Nephron (organoid): ENCODE data around the gene CBR3.
"Not testable (repeated sequence)": the region's sequence is repeated elsewhere in the genome, so short reads cannot be mapped to it uniquely, and the experiment has no call there.

ENCODE experiments used
- H3K27ac Mint-ChIP-seq, 3 experiments: 2 replicates each; pipeline ENCODE4 v1.8.0; 2020; ENCODE audit warnings: mixed read lengths in 3 of 3, mild to moderate bottlenecking in 2 of 3, moderate library complexity in 1 of 3
- H3K27me3 Mint-ChIP-seq: 2 replicates; pipeline ENCODE4 v1.8.0; 2021; ENCODE audit warnings: low read depth, mild to moderate bottlenecking, moderate library complexity, mixed read lengths
- H3K36me3 Mint-ChIP-seq: 2 replicates; pipeline ENCODE4 v1.8.0; 2020; ENCODE audit warnings: low read depth, mixed read lengths
- H3K4me1 Mint-ChIP-seq: 2 replicates; pipeline ENCODE4 v1.8.0; 2020; ENCODE audit warnings: mixed read lengths
- H3K4me3 Mint-ChIP-seq, 3 experiments: 2 replicates each; pipeline ENCODE4 v1.8.0; 2020; ENCODE audit warnings: mild to moderate bottlenecking in 3 of 3, mixed read lengths in 3 of 3, moderate library complexity in 2 of 3
- H3K9me3 Mint-ChIP-seq: 2 replicates; pipeline ENCODE4 v1.8.0; 2020; ENCODE audit warnings: mixed read lengths
- CTCF ChIP-seq, 3 experiments: fragments of 200-600 bp; sonication (generic); IDR thresholded peaks; one replicate each; pipeline ENCODE4 v1.5.0; 2021; ENCODE audit warnings: antibody characterized with exemption in 3 of 3; ENCODE audit not compliant: unreplicated experiment in 3 of 3

The CBR3 gene

GRCh38 chr21:36127977-36128376 lies 6.9 kb upstream of the CBR3 start:
- Mint-ChIP-seq H3K27me3 (peaks cover 43% of the 10 kb centered on the region), H3K9me3 (no peaks in the 10 kb centered on the region), H3K36me3 (no peaks in the 10 kb centered on the region), H3K4me1 (peaks cover 9% of the 10 kb centered on the region), H3K27ac (no peak overlapping the region), H3K4me3 (peak overlapping the region in 2 of 3 experiments; percentile 9 to 17)
- TF ChIP-seq CTCF (IDR thresholded peaks at IDR 0.05; ENCODE audit: unreplicated experiment in 3 of 3), result no peak

- Mint-ChIP-seq H3K4me1 (peaks cover 12% of the 10 kb centered on the region), H3K9me3 (no peaks in the 10 kb centered on the region), H3K27ac (no peak overlapping the region), H3K36me3 (no peaks in the 10 kb centered on the region), H3K4me3 (peak overlapping the region; percentile 62 to 72 (median 68)), H3K27me3 (peaks cover 53% of the 10 kb centered on the region)
- TF ChIP-seq CTCF (IDR thresholded peaks at IDR 0.05; ENCODE audit: unreplicated experiment in 3 of 3), result no peak
Observed at GRCh38 chr21:36129219-36129618, 5.7 kb upstream of the CBR3 start.

GRCh38 chr21:36130414-36130762 lies 4.5 kb upstream of the CBR3 start:
- not testable (repeated sequence) for H3K9me3 Mint-ChIP-seq, H3K27ac Mint-ChIP-seq, H3K36me3 Mint-ChIP-seq
- peaks cover 17% of the 10 kb centered on the region for H3K4me1 Mint-ChIP-seq
- H3K4me3 Mint-ChIP-seq, result peak overlapping the region; percentile 88 to 89 (median 88)
- H3K27me3 Mint-ChIP-seq, result peaks cover 62% of the 10 kb centered on the region

GRCh38 chr21:36130839-36131238 lies 4.0 kb upstream of the CBR3 start:
- Mint-ChIP-seq H3K4me1 (peaks cover 15% of the 10 kb centered on the region), H3K4me3 (peak overlapping the region; percentile 88 to 89 (median 88)), H3K27me3 (peaks cover 62% of the 10 kb centered on the region)
- not testable (repeated sequence) for H3K9me3 Mint-ChIP-seq, H3K36me3 Mint-ChIP-seq, H3K27ac Mint-ChIP-seq

- peaks cover 19% of the 10 kb centered on the region for H3K4me1 Mint-ChIP-seq
- no peaks in the 10 kb centered on the region for H3K36me3 Mint-ChIP-seq
- H3K27ac Mint-ChIP-seq, result no peak overlapping the region
- H3K27me3 Mint-ChIP-seq, result peaks cover 76% of the 10 kb centered on the region
- no peaks in the 10 kb centered on the region for H3K9me3 Mint-ChIP-seq
- TF ChIP-seq CTCF (IDR thresholded peaks at IDR 0.05; ENCODE audit: unreplicated experiment in 3 of 3), result no peak
- H3K4me3 Mint-ChIP-seq, result peak overlapping the region; percentile 13 to 46 (median 46)
Observed at GRCh38 chr21:36132696-36133095, 2.2 kb upstream of the CBR3 start.

- Mint-ChIP-seq H3K4me3 (peak overlapping the region; percentile 78 to 92 (median 86)), H3K9me3 (no peaks in the 10 kb centered on the region)
- TF ChIP-seq CTCF (IDR thresholded peaks at IDR 0.05; ENCODE audit: unreplicated experiment in 3 of 3), result no peak
Observed at GRCh38 chr21:36135391-36136102, 668 bp downstream of the CBR3 start.

GRCh38 chr21:36139791-36140190 lies 4.9 kb downstream of the CBR3 start:
- H3K27ac Mint-ChIP-seq, H3K4me3 Mint-ChIP-seq, H3K4me1 Mint-ChIP-seq, H3K36me3 Mint-ChIP-seq, H3K9me3 Mint-ChIP-seq: not testable (repeated sequence)
- H3K27me3 Mint-ChIP-seq, result peaks cover 48% of the 10 kb centered on the region

More at GRCh38 chr21:36135391-36136102, 668 bp downstream of the CBR3 start:
- peak overlapping the region in 2 of 3 experiments; percentile 16 to 18 for H3K27ac Mint-ChIP-seq
- H3K36me3 Mint-ChIP-seq, result no peaks in the 10 kb centered on the region
- H3K27me3 Mint-ChIP-seq, result peaks cover 75% of the 10 kb centered on the region
- H3K4me1 Mint-ChIP-seq, result peaks cover 16% of the 10 kb centered on the region
